H1 (cell line): ENCODE data around the gene DCP2.

Source experiments
- EP300 ChIP-seq, 2 experiments: IDR thresholded peaks; 1 replicate in 1 of 2; 2 replicates in 1 of 2; pipeline ENCODE4 v1.6.1; 2011 to 2012; ENCODE audit warnings: low read depth in 2 of 2, low read length in 2 of 2, mild to moderate bottlenecking in 2 of 2, borderline replicate concordance in 1 of 2, inconsistent platforms in 1 of 2, moderate library complexity in 1 of 2
- HDAC6 ChIP-seq: IDR thresholded peaks from one replicate; pipeline ENCODE4 v1.7.1; 2012; ENCODE audit warnings: low read depth, mild to moderate bottlenecking, inconsistent platforms, low read length, moderate library complexity
- KDM1A ChIP-seq: fragments of 200-600, 300-600 bp; sonication (generic); IDR thresholded peaks from 2 replicates; pipeline ENCODE4 v1.7.1; 2016; ENCODE audit warnings: mild to moderate bottlenecking, low read length, borderline replicate concordance
- MAX ChIP-seq: IDR thresholded peaks from 2 replicates; pipeline ENCODE4 v1.6.1; 2012; ENCODE audit warnings: inconsistent platforms
- POLR2A ChIP-seq, 2 experiments: IDR thresholded peaks; 1 replicate in 1 of 2; 2 replicates in 1 of 2; pipeline ENCODE4 v1.6.1; 2011; ENCODE audit warnings: low read depth in 2 of 2, low read length in 2 of 2, mild to moderate bottlenecking in 2 of 2; ENCODE audit errors: control extremely low read depth in 1 of 2
- SP1 ChIP-seq: IDR thresholded peaks from 2 replicates; pipeline ENCODE4 v1.6.1; 2011; ENCODE audit warnings: low read depth, low read length
- SP2 ChIP-seq: IDR thresholded peaks from 2 replicates; pipeline ENCODE4 v1.6.1; 2012; ENCODE audit warnings: mild to moderate bottlenecking, low read length, inconsistent platforms
- ZNF274 ChIP-seq: IDR thresholded peaks from 2 replicates; pipeline ENCODE4 v1.7.0; 2012; ENCODE audit warnings: low read length, borderline replicate concordance; ENCODE audit errors: extremely low read depth
- TF ChIP-seq, protein P1 (sequence below), 3 experiments: IDR thresholded peaks; 1 replicate in 2 of 3; 2 replicates in 1 of 3; pipeline versions ENCODE4 v1.5.1 to v1.6.1; 2011; ENCODE audit warnings: low read length in 3 of 3, mild to moderate bottlenecking in 3 of 3, inconsistent platforms in 2 of 3, low read depth in 1 of 3, moderate library complexity in 1 of 3; ENCODE audit not compliant: insufficient read depth in 1 of 3; ENCODE audit errors: control extremely low read depth in 1 of 3

- TF ChIP-seq, protein P1, sequence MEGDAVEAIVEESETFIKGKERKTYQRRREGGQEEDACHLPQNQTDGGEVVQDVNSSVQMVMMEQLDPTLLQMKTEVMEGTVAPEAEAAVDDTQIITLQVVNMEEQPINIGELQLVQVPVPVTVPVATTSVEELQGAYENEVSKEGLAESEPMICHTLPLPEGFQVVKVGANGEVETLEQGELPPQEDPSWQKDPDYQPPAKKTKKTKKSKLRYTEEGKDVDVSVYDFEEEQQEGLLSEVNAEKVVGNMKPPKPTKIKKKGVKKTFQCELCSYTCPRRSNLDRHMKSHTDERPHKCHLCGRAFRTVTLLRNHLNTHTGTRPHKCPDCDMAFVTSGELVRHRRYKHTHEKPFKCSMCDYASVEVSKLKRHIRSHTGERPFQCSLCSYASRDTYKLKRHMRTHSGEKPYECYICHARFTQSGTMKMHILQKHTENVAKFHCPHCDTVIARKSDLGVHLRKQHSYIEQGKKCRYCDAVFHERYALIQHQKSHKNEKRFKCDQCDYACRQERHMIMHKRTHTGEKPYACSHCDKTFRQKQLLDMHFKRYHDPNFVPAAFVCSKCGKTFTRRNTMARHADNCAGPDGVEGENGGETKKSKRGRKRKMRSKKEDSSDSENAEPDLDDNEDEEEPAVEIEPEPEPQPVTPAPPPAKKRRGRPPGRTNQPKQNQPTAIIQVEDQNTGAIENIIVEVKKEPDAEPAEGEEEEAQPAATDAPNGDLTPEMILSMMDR (IDR thresholded peaks at IDR 0.05; ENCODE audit: control extremely low read depth in 1 of 3, insufficient read depth in 1 of 3, low read depth in 1 of 3, low read length in 3 of 3), result no peak
- no peak for TF ChIP-seq EP300 (IDR thresholded peaks at IDR 0.05; ENCODE audit: borderline replicate concordance in 1 of 2, low read depth in 2 of 2, low read length in 2 of 2)
- TF ChIP-seq MAX, result no peak
- no peak for TF ChIP-seq POLR2A (IDR thresholded peaks at IDR 0.05; ENCODE audit: control extremely low read depth in 1 of 2, low read depth in 2 of 2, low read length in 2 of 2)
- TF ChIP-seq KDM1A, result no peak
- TF ChIP-seq ZNF274, result no peak
- TF ChIP-seq SP2, result no peak
- no peak for TF ChIP-seq SP1
- TF ChIP-seq HDAC6, result no peak
Observed at GRCh38 chr5:113031557-113031956, 55.0 kb downstream of the DCP2 start.
